HepG2 (cell line): ENCODE results near the gene GP2. TPM values are rescaled to one million over a fixed set of nuclear protein-coding genes. Genes with fewer than 3 reads are reported as not detected.

Experiments used
- ATAC-seq: fragments of 200-7000 bp; cut with Tn5 transposase; 3 replicates; pipeline ENCODE4 v1.9.1; 2020; ENCODE audit warnings: mild to moderate bottlenecking, moderate library complexity
- BruUV-seq: library from RNA; stranded (reverse); fragments of 400-500 nt; replicated peaks from 2 replicates; lab custom pipeline; 2021; lab: Mats Ljungman, UMichigan
- CTCF ChIA-PET: fragments of 300-600 bp; formaldehyde crosslinking; extraction: SDS; loops from one replicate; lab custom pipeline; 2021; ENCODE audit warnings: low total read pairs, inconsistent platforms, low intra/inter-chr PET ratio; lab: Yijun Ruan, JAX
- POLR2A ChIA-PET: fragments of 350-600 bp; sonication (Branson Sonifier 250); formaldehyde crosslinking; loops from one replicate; lab custom pipeline; 2020; ENCODE audit warnings: antibody characterized with exemption, inconsistent platforms; lab: Yijun Ruan, JAX
- DNase-seq: peaks from one replicate; pipeline ENCODE4 v3.0.0-alpha.2; 2015; ENCODE audit warnings: low spot score
- FAIRE-seq: peaks from 3 replicates; lab custom pipeline; 2011; peaks lifted over from hg19 to GRCh38; lab: Jason Lieb, UNC
- H2AFZ ChIP-seq: one replicate; pipeline ENCODE4 v1.6.1; 2011; ENCODE audit warnings: low read length, inconsistent platforms
- H3K27ac ChIP-seq: fragments of 300-600 bp; 3 replicates; pipeline ENCODE4 v1.8.0; 2011; ENCODE audit warnings: mixed run types, mild to moderate bottlenecking, mixed read lengths, low read length, inconsistent platforms; ENCODE audit not compliant: insufficient read depth; ENCODE audit errors: extremely low read length
- H3K27me3 ChIP-seq, 2 experiments: fragments of 200-600 bp in 1 of 2; 2 replicates in 1 of 2; 3 replicates in 1 of 2; pipeline versions ENCODE4 v1.6.0 to v1.8.0; 2011; ENCODE audit warnings: low read length in 2 of 2, mild to moderate bottlenecking in 2 of 2, moderate library complexity in 2 of 2, inconsistent platforms in 1 of 2; ENCODE audit not compliant: insufficient read depth in 2 of 2, control insufficient read depth in 1 of 2
- H3K36me3 ChIP-seq, 2 experiments: fragments of 200-600 bp in 1 of 2; replicated peaks in 1 of 2; 2 replicates in 1 of 2; 3 replicates in 1 of 2; pipeline versions ENCODE4 v1.5.1 to v1.8.0; 2011; ENCODE audit warnings: low read length in 2 of 2, inconsistent platforms in 1 of 2; ENCODE audit not compliant: insufficient read depth in 2 of 2, control insufficient read depth in 1 of 2
- H3K4me1 ChIP-seq: 2 replicates; pipeline ENCODE4 v1.5.1; 2012; ENCODE audit warnings: low read length, inconsistent platforms; ENCODE audit not compliant: insufficient read depth
- H3K4me2 ChIP-seq: 2 replicates; pipeline ENCODE4 v1.6.0; 2011; ENCODE audit warnings: low read depth, low read length, inconsistent platforms
- H3K4me3 ChIP-seq, 3 experiments: fragments of 200-600 bp in 1 of 3; sonication (generic), shearing (Covaris generic) in 1 of 3; replicated peaks in 1 of 3; 2 replicates each; pipeline ENCODE4 v1.5.1; 2011 to 2016; ENCODE audit warnings: low read length in 3 of 3, inconsistent platforms in 2 of 3, low read depth in 2 of 3, mild to moderate bottlenecking in 2 of 3, control low read depth in 1 of 3, mixed read lengths in 1 of 3; ENCODE audit not compliant: insufficient read depth in 1 of 3
- H3K79me2 ChIP-seq: one replicate; pipeline ENCODE4 v1.6.1; 2011; ENCODE audit warnings: low read length, inconsistent platforms; ENCODE audit not compliant: insufficient read depth
- H3K9ac ChIP-seq: 2 replicates; pipeline ENCODE4 v1.6.0; 2011; ENCODE audit warnings: mild to moderate bottlenecking, low read depth, low read length, inconsistent platforms; ENCODE audit not compliant: insufficient read depth
- H3K9me3 ChIP-seq: 2 replicates; pipeline ENCODE4 v1.5.1; 2012; ENCODE audit warnings: mild to moderate bottlenecking, low read length
- H4K20me1 ChIP-seq: 2 replicates; pipeline ENCODE4 v1.6.0; 2011; ENCODE audit warnings: inconsistent platforms, mild to moderate bottlenecking, low read length, moderate library complexity; ENCODE audit not compliant: insufficient read depth
- BRCA1 ChIP-seq: sonication (generic); formaldehyde crosslinking; IDR thresholded peaks from 2 replicates; pipeline ENCODE4 v1.4.0; 2020; ENCODE audit warnings: missing genetic modification reagents
- CTCF ChIP-seq: sonication (generic); formaldehyde crosslinking; IDR thresholded peaks from 2 replicates; pipeline ENCODE4 v1.5.0; 2020; ENCODE audit warnings: mild to moderate bottlenecking, missing genetic modification reagents, moderate library complexity
- JARID2 ChIP-seq: sonication (generic); formaldehyde crosslinking; IDR thresholded peaks from 2 replicates; pipeline ENCODE4 v1.8.1; 2023; ENCODE audit warnings: missing genetic modification reagents, inconsistent platforms; ENCODE audit not compliant: insufficient replicate concordance
- KAT7 ChIP-seq: IDR thresholded peaks from 2 replicates; pipeline ENCODE4 v1.6.1; 2018; ENCODE audit warnings: borderline replicate concordance, missing compliant biosample characterization
- KDM2A ChIP-seq: sonication (generic); formaldehyde crosslinking; IDR thresholded peaks from 2 replicates; pipeline ENCODE4 v1.4.0; 2020; ENCODE audit warnings: low read depth, missing genetic modification reagents, borderline replicate concordance
- SMC3 ChIP-seq: IDR thresholded peaks from 2 replicates; pipeline ENCODE4 v1.6.1; 2011; ENCODE audit warnings: low read length, improper control_type of control experiment
- XBP1 ChIP-seq: sonication (generic); formaldehyde crosslinking; IDR thresholded peaks from 2 replicates; pipeline ENCODE4 v1.5.0; 2020; ENCODE audit warnings: missing genetic modification reagents
- XRCC5 ChIP-seq: fragments of 200-400 bp; formaldehyde crosslinking; optimal IDR thresholded peaks from 2 replicates; pipeline ENCODE3; 2017; ENCODE audit warnings: mild to moderate bottlenecking, low read length
- ZBTB42 ChIP-seq: sonication (generic); formaldehyde crosslinking; IDR thresholded peaks from 2 replicates; pipeline ENCODE4 v1.5.0; 2020; ENCODE audit warnings: mild to moderate bottlenecking, missing genetic modification reagents
- ZNF124 ChIP-seq: sonication (generic); formaldehyde crosslinking; IDR thresholded peaks from 2 replicates; pipeline ENCODE4 v1.4.0; 2020; ENCODE audit warnings: missing genetic modification reagents
- ZNF234 ChIP-seq: sonication (generic); formaldehyde crosslinking; conservative IDR thresholded peaks from 2 replicates; pipeline ENCODE4 v1.5.1; 2020; ENCODE audit warnings: mild to moderate bottlenecking, missing genetic modification reagents
- ZNF562 ChIP-seq: sonication (generic); formaldehyde crosslinking; IDR thresholded peaks from 2 replicates; pipeline ENCODE4 v1.8.0; 2022; ENCODE audit warnings: missing genetic modification reagents, borderline replicate concordance
- ZSCAN31 ChIP-seq: sonication (generic); formaldehyde crosslinking; IDR thresholded peaks from 2 replicates; pipeline ENCODE4 v1.5.0; 2020; ENCODE audit warnings: low read depth, mild to moderate bottlenecking, missing genetic modification reagents
- WGBS: methylation state at CpG from one replicate; pipeline ENCODE4 v1.1.6; 2017; ENCODE audit warnings: low lambda C conversion rate; 5-methylcytosine and 5-hydroxymethylcytosine counted together
- in situ Hi-C: cut with HindIII; loops from 2 replicates; pipeline ENCODE4 v1.10.0; 2017; ENCODE audit warnings: low pct_unique_long_range_greater_than_20kb; ENCODE audit not compliant: extremely low pct_ligation_motif_present
- intact Hi-C: fragments of 100-400 bp; cut with micrococcal nuclease; formaldehyde crosslinking; loops from one replicate; pipeline ENCODE4 v1.10.0; 2022; ENCODE audit not compliant: unreplicated experiment
- polyA plus RNA-seq, 8 experiments: library from polyadenylated mRNA; depleted of rRNA in 3 of 8; stranded (reverse) in 7 of 8; unstranded in 1 of 8; fragments of >200 nt; fragmentation: Illumina TruSeq in 4 of 8; extraction: Trizol in 4 of 8; gene quantifications; 2 replicates each; pipeline versions ENCODE4 v1.2.1 to v1.2.3, GENCODE V29; 2011 to 2016; ENCODE audit warnings: low read depth in 4 of 8, missing spikeins in 1 of 8, mixed read lengths in 1 of 8; ENCODE audit not compliant: insufficient read depth in 1 of 8
- total RNA-seq, 5 experiments: library from RNA; depleted of rRNA; stranded (reverse); fragments of >200 nt; fragmentation: Illumina TruSeq; extraction: Trizol; gene quantifications; 2 replicates each; pipeline ENCODE4 v1.2.3, GENCODE V29; 2016; ENCODE audit warnings: low read depth in 1 of 5

GP2 gene
- total and polyA plus RNA-seq, 2 of the 13 experiments (the other 11 are each of a cell fraction or from before 2014, with no cell fraction given) = 0.15 to 0.69 TPM

- ChIA-PET CTCF (interaction anchor here (1.1 kb wide), 1 partner anchor 20 kb away, joined by 4 read pairs; no protein-coding TSS in a partner anchor), POLR2A (no interaction called here)
- WGBS = 16% methylated on average over 2 of the region's 2 CpGs
- no peaks in the 10 kb centered on the region for H3K4me1 ChIP-seq
- H3K27me3 ChIP-seq = peaks cover 1 to 30% of the 10 kb centered on the region in 2 experiments; a peak in 3 of 5 replicates
- BruUV-seq = no TSS peak
- no peak overlapping the region for H3K4me2 ChIP-seq
- DNase-seq (no peak), FAIRE-seq (no peak), ATAC-seq (no peak)
- H3K4me3 ChIP-seq = no peak overlapping the region
- H3K9ac ChIP-seq = no peak overlapping the region
- no peaks in the 10 kb centered on the region for H4K20me1 ChIP-seq
- in situ Hi-C loops = no loop called here
- no peak overlapping the region for H2AFZ ChIP-seq
- no peaks in the 10 kb centered on the region for H3K79me2 ChIP-seq
- H3K27ac ChIP-seq = no peak overlapping the region
- H3K36me3 ChIP-seq = no peaks in the 10 kb centered on the region
- H3K9me3 ChIP-seq = no peaks in the 10 kb centered on the region
- intact Hi-C loops = no loop called here
- no peak for TF ChIP-seq ZBTB42
- no peak for TF ChIP-seq ZNF124
- TF ChIP-seq XBP1 (CRISPR knock-in tag) = no peak
- no peak for TF ChIP-seq KAT7 (CRISPR knock-in tag)
- TF ChIP-seq ZNF562 (CRISPR knock-in tag) = no peak
Measured at GRCh38 chr16:20363191-20363590, 35.9 kb upstream of the GP2 start.

DNA sequence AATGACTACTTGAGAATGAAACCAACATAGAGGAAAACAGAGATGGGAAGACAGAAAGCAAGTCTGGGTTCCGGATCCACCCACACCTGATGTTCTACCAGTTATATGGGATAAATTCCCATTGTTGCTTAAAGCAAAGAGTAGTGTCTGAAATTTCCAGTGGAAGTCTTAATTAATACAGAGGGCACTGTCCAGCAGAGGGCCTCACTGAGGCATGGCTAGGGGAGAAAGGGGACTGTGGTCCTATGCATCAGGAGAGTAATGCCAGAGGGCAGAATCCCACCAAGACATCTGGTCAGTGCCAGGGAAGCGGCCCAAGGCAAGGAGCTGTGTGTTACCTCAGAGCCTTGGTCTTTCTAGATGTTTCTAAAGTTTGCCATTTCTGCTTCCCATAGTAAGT, 32.7 kb upstream of the GP2 start:
- peaks cover 6% of the 10 kb centered on the region for H3K4me1 ChIP-seq
- H4K20me1 ChIP-seq = no peaks in the 10 kb centered on the region
- WGBS = 5% methylated on average over 2 of the region's 2 CpGs
- no peak overlapping the region for H3K27ac ChIP-seq
- CTCF ChIA-PET = interaction anchor here (0.7 to 1.4 kb wide), 2 partner anchors 23 to 26 kb away, joined by 3 to 11 read pairs; no protein-coding TSS in a partner anchor
- H3K9ac ChIP-seq = no peak overlapping the region
- H3K27me3 ChIP-seq = peaks cover 0 to 24% of the 10 kb centered on the region in 2 experiments; a peak in 2 of 5 replicates
- H3K79me2 ChIP-seq = no peaks in the 10 kb centered on the region
- H2AFZ ChIP-seq = no peak overlapping the region
- no peaks in the 10 kb centered on the region for H3K36me3 ChIP-seq
- FAIRE-seq = peak; percentile 42
- DNase-seq = peak; percentile 39
- intact Hi-C loops (loop anchor here (1.0 kb wide), 1 partner anchor 23 kb away; no protein-coding TSS in a partner anchor), in situ Hi-C loops (no loop called here)
- H3K4me2 ChIP-seq = no peak overlapping the region
- H3K4me3 ChIP-seq = no peak overlapping the region
- no peaks in the 10 kb centered on the region for H3K9me3 ChIP-seq
- no TSS peak for BruUV-seq
- ATAC-seq = peak; percentile 78
- POLR2A ChIA-PET = no interaction called here
- peak; percentile 87 for TF ChIP-seq SMC3
- TF ChIP-seq XRCC5 = peak; percentile 39
- TF ChIP-seq KDM2A (CRISPR knock-in tag) = 0 out of 2 replicates have a peak, but pooled peaks have one; percentile 27
- no peak for TF ChIP-seq ZSCAN31 (CRISPR knock-in tag)
- no peak for TF ChIP-seq ZNF234 (CRISPR knock-in tag)
- no peak for TF ChIP-seq BRCA1 (CRISPR knock-in tag)
- peak; percentile 76 for TF ChIP-seq CTCF (CRISPR knock-in tag)
- TF ChIP-seq JARID2 (CRISPR knock-in tag) = peak; percentile 50
